Astrocyte (in vitro differentiated cells and primary cell): Measurements from ENCODE around the gene TCP11.

Experiments
- CTCF ChIP-seq: IDR thresholded peaks from 2 replicates; pipeline ENCODE4 v1.5.1; 2011; ENCODE audit warnings: low read depth, mild to moderate bottlenecking, inconsistent platforms, low read length, moderate library complexity; ENCODE audit not compliant: insufficient read depth
- EZH2 ChIP-seq: IDR thresholded peaks from 2 replicates; pipeline ENCODE4 v1.6.1; 2012; ENCODE audit warnings: mild to moderate bottlenecking, low read length, inconsistent platforms; ENCODE audit not compliant: insufficient read depth

GRCh38 chr6:35105078-35105477 lies 36.1 kb downstream of the TCP11 start:
- TF ChIP-seq CTCF, result no peak
- no peak for TF ChIP-seq EZH2
